NCI-H82 treated with DMSO at 0.1 percent for 48 hours (cell line): Measurements from ENCODE around the gene ALX4.

Experiments used
- DNase-seq: peaks from one replicate; lab custom pipeline; 2025; ENCODE audit not compliant: unreplicated experiment; lab: John Stamatoyannopoulos, UW

Gene ALX4

DNA sequence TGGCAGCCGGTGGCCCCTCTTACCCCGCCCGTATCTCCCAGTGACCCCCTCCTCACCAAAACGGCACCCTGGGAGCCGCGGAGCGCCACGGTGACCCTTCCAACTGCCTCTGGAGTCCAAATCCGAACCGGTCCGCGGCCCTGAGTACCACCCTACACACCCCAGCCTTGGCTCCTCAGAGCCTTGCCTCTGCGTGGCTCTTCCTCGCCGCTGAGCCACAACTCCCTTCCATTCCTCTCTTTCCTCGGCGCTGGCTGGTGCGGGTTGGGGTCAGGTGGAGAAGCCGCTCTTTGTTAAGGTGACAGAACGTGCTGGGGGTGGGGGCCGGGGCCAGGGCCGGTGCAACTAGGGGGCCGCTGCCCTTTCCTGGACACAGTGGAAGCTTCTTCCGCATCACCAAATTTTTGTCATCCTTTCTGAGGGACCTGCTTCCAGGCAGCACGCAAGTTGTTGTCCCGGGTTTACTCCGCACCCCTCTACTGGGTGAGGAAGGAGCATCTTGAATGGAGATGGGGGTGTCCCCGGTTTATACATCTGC is 6.5 kb downstream of the ALX4 start:
- DNase-seq, result no peak

DNA sequence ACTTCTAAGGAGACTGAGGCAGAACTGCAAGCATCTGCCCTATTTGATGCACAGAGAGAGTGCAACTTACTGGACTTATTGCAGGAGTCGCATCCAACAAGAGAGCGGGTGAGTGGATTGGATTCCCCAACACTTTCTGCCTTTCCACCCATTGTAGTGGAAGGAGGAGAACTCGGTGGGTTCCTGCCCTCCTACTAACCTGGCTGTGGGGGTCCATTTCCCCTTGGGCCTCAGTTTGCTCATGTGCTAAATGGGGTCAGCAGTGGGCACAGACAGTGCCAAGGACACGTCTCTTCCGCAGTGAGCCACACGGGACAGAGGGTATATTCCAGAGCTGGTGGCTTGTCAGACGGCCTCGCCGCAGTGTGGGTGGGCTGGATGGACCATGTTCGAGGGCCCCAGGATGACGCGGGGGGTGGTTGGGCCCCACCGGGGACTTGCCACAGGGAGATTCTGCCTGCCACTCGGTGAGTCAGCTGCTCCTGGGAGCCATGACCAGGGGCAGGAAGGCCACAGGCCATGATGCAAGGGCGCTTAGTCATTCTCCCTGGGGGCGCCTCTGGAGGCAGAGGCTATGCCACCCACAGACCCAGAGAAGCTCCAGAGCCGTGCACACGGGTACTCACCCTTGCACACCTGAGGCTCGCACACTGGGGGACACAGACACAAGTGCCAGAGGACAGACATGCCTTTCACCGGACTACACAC is 8.2 kb downstream of the ALX4 start:
- no peak for DNase-seq

DNA sequence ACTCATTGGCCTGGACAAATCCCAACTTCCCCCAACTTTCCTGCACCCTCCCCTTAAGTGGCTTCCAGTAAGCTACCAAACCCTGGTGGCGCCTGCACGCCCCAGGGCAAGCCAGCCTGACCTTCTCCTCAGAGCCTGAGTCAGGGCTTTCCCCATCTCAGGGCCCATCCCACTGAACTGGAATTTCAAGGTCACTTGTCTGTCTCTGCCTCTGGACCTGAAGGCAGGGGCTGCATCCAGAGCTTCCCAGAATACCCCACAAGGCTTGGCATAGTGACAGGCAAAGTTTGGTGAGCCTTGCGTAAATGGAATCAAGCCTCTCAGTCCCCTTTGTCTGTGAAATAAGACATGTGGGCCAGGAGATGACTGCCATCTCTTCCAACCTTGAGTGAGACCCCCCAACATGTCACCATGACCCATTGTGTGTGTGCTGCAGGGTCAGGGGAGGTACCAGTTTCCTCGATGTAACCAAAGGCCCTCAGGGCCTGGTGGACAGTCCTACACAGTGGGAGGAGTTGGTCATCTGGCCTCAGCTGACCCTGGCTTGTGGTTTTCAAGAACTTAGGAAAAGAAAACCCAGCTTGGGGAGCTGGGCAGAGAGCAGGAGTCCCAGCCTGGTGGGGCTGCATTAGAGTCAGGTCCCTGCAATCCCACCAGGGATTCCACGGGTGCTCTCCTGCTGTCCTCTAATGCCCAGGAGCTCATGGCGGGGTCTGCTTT is 8.9 kb downstream of the ALX4 start:
- DNase-seq, result no peak

DNA sequence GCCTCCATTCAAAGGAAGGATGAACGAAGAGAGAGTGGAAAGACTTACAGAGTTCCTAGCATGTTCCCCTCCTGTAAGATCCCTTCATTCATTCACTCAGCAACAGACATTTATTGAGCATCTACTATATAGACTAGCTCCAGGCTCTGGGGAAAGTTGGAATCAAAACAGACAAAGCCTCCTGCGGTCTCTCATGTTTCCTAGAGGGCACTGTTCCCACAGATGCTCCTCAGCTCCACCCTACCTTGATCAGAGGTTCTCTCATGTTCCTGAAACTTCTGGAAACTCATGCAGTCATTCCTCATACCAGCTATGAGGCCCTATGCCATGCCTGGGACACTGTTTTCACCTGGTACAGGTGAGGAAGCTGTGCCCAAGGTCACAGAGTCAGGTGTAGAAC is 11.1 kb downstream of the ALX4 start:
- DNase-seq, result no peak

DNA sequence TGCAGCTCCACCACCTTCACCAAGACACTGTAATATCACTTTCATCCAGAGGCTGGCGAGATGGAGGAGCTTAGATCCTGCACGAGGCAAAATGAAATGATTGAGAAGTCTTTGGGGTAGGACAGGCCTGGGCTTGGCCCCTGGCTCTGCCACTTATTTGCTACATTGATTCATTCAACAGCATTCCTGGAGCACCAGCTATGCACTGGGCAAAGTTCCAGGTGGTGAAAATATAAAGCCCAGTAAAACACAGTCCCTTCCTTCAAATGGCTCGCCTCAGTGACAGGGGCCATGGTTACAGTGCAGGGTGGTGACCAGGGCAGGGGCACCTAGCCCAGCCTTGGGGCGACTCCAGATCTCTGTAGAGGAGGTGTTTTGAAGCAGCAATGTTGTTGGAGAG is 19.7 kb downstream of the ALX4 start:
- DNase-seq, result no peak

DNA sequence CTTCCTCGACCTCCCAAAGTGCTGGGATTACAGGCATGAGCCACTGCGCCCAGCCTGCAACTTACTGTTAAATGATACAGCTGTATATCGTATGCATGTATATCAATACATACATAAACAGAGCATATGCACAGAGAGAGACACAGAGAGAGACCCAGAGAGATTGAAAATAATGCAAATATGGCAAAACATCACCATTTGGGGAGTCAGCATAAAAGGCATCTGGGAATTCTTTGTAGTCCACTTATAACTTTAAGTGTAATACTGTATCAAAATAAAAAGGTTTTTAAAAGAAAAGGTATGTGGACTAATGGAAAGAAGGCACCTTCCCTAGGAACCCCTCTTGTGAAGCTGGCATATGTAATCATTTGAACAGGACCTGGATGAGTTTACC is 21.8 kb downstream of the ALX4 start:
- DNase-seq, result no peak

DNA sequence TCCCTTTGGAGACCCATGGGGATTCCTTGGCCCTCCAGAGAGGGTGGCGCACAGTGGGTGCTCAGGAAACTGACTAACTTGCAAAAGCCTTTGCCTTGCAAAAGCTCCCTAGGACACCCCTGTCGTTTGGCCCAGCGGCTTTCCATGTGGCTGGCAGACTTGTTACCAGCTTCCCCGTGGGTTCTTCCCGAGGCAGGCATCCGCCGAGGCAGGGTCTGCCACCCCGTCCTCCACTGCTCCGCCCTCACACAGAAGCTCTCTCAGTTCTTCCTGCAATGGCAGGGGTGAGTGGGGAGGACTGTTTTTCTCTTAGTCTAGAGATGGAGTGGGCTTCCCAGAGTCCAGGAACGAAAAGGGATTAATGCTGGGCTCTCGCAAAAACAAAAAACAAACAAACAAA is 23.0 kb downstream of the ALX4 start:
- DNase-seq, result no peak

DNA sequence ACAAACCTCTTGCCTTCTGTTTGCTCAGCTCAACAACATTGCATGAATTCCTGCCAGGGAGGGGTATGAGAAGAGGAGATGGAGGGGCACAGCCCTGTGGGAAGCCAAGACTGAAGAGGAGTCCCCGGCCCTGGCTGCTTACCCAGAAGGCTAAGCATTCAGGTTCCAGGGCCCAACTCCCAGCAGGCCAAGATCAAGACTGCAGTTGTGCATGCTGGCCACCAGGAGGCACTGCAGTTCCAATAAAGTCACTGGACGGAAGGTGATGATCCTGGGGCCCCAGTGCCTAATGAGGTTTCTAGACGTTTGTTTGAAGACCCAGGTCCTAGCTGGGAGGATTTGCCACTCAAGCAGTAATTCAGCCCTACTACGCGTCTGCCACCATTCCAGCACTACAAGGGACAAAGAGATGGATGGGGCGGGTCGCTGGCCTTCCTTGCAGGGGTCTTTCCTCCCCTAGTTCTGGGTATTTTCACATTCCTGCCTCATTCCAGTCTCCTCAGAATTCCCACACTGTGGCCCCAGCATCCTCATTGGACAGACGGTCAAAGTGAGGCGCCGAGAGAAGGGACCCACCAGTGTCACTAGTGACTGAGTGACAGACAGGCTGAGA is 23.6 kb downstream of the ALX4 start:
- peak; percentile 24 for DNase-seq

DNA sequence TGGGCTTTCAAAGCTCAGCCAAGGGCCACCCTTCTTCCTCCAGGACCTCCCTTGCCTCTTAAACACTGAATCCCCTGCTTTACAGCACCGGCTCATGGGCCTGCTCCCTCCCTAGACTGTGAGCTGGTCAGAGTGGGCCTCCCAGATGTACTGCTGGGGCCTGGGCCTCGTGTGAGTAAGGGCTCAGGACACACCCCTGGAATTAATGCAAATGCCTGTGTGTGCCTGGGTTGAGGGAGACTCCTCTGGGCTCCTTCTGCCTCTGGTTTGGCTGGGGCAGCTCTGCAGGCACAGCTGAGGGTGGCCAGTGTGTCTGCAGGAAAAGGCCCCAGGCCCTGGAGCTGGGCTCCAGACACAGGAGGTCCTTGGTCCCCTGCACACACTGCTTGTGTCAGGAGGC is 24.2 kb downstream of the ALX4 start:
- DNase-seq, result no peak

DNA sequence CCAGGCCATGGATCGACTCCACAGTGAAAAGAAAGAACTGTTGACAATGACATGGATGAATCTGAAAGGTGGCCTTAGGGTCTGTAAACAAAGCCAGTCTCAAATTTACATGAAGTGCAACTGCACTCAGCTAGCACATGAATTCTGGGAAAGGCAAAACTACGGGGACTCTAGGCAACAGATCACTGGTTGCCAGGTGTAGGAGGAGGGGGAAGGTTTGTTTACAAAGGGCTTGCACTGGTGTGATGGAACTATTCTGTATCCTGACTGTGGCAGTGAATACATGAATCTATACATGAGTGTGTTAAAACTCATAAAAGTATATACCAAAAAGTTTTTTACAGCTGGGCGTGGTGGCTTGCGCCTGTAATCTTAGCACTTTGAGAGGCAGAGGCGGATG is 27.3 kb downstream of the ALX4 start:
- DNase-seq, result no peak

DNA sequence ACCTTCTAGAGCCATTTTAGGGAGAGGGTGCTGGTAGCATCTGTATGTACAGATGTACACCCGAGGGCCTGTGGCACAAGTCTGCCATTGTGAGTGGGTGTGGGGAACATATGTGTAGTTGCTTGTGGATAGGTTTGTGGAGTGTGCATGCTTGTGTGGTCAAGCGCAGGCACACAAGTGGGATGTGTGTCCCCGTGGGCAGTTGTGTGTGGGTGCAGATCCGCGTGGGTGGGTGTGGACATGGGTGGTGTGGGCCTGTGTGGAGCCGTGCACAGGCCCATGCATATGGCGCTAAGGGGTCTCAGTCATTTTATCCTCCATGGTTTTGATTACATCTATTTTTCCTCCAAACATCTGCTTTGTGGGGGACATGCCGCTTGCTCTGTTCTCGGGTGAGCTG is 28.8 kb downstream of the ALX4 start:
- DNase-seq, result no peak

DNA sequence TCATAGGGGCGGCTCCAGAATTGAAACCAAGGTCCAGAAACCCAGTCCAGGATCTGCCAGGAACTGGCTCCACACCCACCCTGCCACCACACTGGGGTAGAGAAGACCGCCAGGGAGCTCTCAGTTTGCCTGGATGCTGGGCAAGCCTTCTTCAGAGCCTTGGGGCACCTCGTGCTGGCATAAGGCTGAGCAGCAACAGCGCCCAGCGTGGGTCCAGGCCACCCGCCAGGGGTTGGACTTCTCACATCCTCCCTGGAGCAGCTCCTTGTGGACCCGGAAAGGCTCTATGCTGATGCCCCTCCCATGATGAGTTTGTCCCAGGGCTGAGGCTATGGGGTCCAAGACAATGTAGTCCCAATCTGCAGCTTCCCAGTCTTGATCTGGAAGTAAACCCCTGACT is 29.7 kb downstream of the ALX4 start:
- no peak for DNase-seq

DNA sequence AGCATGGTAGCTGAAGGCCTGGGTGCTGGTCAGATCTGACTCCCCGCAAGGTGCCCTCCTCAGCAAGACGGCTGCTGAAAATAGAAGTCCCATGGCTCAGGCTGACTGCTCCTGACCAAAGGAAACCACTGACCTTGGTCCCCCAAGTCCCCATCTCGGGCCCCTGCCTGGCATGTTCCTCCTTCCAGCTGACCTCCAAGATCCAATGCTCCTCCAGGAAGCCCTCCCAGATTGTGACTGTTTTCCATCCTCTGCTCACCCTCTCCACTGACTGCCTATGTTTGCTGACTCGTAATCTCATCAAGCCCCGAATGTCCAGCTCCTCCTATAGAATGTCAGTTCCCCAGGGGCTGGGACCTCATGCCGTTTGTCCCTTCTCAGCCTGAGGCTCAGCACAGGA is 30.5 kb downstream of the ALX4 start:
- DNase-seq, result no peak

DNA sequence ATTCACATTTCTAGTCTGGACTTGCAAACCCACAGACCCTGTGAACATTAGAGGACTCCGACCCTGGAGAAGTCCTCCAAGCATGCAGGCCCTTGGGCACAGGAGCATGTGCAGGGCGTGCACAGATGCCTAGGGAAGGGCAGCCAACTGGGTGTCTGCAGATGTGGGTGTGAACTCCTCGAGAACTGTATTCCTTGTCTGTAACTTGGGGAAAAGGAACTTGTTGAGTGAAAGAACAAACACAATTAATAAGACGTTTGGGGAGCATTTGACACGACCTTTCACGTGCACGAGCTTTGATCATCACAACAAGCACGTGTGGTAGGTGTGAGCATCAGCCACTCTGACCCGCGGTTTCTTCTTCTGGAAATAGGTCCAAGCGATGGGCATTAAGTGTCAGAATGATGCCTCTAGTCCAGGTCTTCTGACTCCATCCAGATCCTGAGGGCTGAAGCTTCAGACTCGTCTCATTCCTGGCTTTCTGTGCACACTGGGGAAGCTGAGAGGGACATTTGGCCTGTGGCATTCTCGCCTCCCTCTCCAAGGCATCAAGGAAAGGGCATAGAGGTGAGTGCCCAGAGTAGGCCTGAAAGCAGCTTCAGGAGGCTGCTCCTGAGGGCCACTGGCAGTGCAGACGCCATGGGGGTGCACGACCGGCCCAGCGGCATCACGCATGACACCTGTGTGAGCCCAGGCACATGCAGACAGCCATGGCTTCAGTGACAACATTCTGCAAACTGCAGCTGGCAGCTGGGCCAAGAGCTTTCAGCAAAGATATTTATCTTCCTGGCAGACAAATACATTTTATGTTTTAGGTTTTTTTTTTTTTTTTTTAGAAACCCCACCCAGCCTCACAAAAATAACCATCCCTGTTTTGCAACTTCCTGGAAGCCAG is 32.5 kb downstream of the ALX4 start:
- DNase-seq, result no peak

DNA sequence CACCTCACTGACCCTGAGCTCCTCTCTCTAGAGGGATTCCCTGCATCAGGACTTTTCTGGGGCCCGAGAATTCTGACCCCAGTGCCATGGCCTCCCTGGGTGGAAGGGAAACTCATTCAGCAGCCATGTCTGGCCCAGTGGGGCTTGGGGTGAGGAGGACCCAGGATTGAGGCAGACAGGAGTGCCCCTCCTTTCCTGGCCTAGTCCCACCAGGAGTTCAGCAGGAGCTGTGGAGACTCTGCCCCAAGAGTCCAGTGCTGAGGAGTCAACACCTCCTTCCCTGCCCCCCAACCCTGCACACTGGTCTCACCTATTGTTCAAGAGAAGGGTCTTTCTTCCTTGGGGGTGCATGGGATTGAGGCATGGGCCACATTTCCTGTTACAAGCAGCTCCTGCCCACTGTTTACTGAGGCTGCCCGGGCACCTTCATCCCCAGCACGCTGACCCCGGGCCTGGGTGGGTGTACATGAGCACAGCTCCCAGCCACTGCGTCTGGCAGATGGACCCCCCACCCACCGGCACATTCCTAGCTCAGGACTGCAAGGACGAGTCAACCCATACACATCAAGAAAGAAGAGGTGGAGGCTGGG is 33.9 kb downstream of the ALX4 start:
- DNase-seq, result no peak

DNA sequence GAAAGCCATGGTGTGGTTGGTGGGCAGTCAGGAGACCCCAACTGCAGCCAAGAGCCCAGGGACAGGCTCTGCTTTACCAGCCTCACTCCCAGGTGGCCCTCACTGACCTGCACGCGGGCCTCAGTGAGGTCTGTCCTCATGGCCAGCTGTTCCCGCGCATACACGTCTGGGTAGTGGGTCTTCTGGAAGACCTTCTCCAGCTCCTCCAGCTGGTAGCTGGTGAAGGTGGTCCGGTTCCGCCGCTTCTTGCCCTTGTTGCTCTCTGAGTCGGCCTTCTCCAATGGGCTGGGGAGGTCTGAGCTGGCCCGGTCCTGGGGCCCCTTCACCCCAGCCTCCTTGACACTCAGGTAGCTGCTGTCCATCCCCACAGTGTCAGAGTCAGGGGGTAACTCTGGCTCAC is 34.7 kb downstream of the ALX4 start:
- DNase-seq, result no peak

DNA sequence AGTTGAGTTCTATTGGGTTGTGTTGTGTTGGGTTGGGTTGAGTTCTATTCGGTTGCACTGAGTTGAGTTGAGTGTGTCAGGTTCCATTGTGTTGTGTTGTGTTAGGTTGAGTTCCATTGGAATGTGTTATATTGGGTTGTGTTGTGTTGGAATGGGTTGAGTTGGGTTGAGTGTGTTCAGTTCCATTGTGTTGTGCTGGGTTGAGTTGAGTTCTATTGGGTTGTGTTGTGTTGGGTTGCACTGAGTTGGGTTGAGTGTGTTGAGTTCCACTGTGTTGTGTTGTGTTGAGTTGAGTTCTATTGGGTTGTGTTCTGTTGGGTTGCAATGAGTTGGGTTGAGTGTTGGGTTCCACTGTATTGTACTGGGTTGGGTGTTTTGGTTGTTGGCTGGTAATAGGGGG is 35.5 kb downstream of the ALX4 start:
- no peak for DNase-seq

DNA sequence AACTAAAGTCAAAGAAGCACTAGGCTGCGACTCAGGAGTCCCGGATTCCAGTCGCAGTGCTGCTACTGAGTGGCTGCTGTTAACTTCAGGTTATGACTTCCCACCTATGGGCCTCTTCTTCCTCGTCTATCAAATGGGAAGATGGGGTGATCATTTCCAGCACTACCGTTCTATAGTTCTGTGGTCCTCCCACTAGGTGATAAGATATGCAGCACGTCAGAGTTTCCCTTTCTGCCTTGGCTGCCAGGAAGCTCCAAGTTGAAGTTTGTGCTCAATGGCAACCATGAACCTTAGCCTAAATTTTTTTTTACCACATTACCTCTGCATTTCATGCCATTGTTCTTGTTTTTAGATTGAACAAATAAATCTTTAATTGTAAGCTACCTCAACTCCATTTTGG is 38.7 kb downstream of the ALX4 start:
- no peak for DNase-seq

DNA sequence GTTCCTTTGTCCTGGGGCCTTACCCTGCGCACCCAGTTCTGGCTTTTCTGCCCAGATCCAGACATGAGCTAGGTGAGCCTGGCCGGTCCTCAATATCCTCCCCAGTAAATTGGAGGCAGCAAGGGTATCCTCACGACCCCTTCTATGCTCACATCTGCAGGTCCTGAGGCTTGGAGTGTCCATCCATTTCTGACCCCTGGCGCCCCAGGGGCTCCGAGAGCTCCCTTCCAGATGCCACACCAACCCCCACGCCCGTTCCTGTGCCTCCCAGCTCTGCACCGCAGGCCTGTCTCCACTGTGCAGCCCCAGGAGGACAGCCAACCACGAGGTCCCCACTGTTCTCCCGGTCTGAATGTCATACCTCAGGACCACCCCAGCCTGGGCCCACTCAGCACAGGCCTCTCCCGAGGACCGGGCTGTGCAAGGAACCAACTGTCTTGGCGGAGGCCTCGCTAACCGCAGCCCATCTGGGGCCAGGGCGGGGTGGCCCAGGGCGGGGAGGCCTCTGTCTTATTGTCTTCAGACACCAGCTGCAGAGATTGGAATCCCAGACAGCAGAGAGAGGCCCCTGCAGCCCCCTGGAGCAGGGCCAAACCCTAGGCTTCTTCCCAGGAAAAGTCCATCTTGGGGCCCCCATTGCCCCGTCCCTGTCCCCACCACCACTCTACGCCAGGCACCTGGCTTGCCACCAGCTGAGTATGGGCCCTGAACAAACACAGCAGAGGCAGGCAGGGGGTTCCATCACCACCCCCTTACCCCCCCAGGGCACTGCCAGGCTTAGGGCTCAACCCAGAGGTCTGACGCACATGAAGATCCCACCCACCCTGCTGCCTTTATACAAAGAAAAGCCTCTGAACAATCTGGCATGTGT is 39.3 kb downstream of the ALX4 start:
- no peak for DNase-seq
